ENCODE data around the gene SLC12A9. TPM values are rescaled to one million over a fixed set of nuclear protein-coding genes. Genes with fewer than 3 reads are reported as not detected.

Gene SLC12A9
- total and polyA plus RNA-seq, 2 of the 8 experiments (the other 6 are each of a cell fraction or from before 2014, with no cell fraction given), result 31.4 to 40.1 TPM

DNA sequence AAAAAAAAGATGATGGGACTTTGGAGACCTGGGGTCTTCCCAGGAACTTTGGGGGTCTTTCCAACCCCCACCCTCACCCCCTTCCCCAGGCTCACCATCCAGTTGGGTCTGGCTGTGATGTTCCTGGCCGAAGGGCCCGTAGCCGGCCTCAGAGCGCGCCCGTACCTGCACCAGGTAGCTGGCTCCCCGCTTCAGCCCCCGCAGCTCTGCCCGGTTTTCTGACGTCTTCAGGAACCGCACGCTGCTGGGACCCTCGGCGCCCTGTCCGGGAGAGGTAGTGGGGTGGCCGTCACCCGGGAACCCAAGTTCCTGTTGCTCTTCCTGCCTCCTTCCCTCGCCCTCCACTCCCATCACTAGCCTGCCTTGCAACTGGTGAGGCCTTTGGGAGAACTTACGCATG, 35.4 kb upstream of the SLC12A9 start:
- Histone ChIP-seq H3K14ac (ENCODE audit: insufficient read length) (no peak overlapping the region), H4K91ac (replicated peaks; ENCODE audit: insufficient read length, low read length) (no peak overlapping the region), H3K79me2 (ENCODE audit: control insufficient read depth in 1 of 2, insufficient read depth in 2 of 2, low read length in 2 of 2) (no peaks in the 10 kb centered on the region; a peak in 1 of 4 replicates), H3K9ac (replicated peaks in 1 of 4; ENCODE audit: extremely low read depth in 1 of 4, low read depth in 3 of 4, low read length in 3 of 4) (no peak overlapping the region), H3K9me3 (ENCODE audit: insufficient read depth in 2 of 2, low read depth in 1 of 2, low read length in 1 of 2) (no peaks in the 10 kb centered on the region), H2AFZ (ENCODE audit: low read length) (no peak overlapping the region), H2BK15ac (ENCODE audit: low read length) (no peak overlapping the region), H4K8ac (ENCODE audit: extremely low read depth, insufficient read depth, low read length) (no peak overlapping the region), H3K56ac (replicated peaks; ENCODE audit: insufficient read length, low read depth, low read length) (no peak overlapping the region), H3K27me3 (replicated peaks in 1 of 4; ENCODE audit: control insufficient read depth in 3 of 4, extremely low read depth in 1 of 4, insufficient read depth in 3 of 4, low read length in 3 of 4) (no peaks in the 10 kb centered on the region), H3K4me3 (ENCODE audit: extremely low read depth in 1 of 4, insufficient read depth in 2 of 4, low read depth in 3 of 4, low read length in 4 of 4) (no peak overlapping the region), H4K20me1 (replicated peaks in 1 of 2; ENCODE audit: control insufficient read depth in 1 of 2, insufficient read depth in 2 of 2, low read length in 2 of 2) (peaks cover 3 to 8% of the 10 kb centered on the region in 2 experiments), H3K23ac (ENCODE audit: insufficient read length) (no peak overlapping the region), H2BK120ac (replicated peaks; ENCODE audit: low read depth, low read length) (no peak overlapping the region), H2AK5ac (ENCODE audit: low read depth, low read length) (no peak overlapping the region), H3K36me3 (ENCODE audit: control insufficient read depth in 2 of 4, insufficient read depth in 4 of 4, low read length in 3 of 4) (peaks cover 32 to 95% (median 71%) of the 10 kb centered on the region in 4 experiments), H2BK12ac (ENCODE audit: low read depth, low read length) (no peak overlapping the region), H3K18ac (ENCODE audit: extremely low read depth, low read length) (no peak overlapping the region), H4K5ac (ENCODE audit: insufficient read length, low read depth, low read length) (no peak overlapping the region), H3K79me1 (ENCODE audit: low read depth, low read length) (peaks cover 2% of the 10 kb centered on the region), H3K27ac (ENCODE audit: low read depth, low read length) (no peak overlapping the region), H3K4me1 (replicated peaks in 1 of 4; ENCODE audit: control insufficient read depth in 3 of 4, insufficient read depth in 4 of 4, low read length in 3 of 4) (no peaks in the 10 kb centered on the region), H2BK20ac (ENCODE audit: low read length) (no peak overlapping the region), H3K4ac (replicated peaks; ENCODE audit: insufficient read length, low read depth, low read length) (no peak overlapping the region), H3K23me2 (ENCODE audit: low read depth, low read length) (no peaks in the 10 kb centered on the region), H3K4me2 (ENCODE audit: insufficient read depth in 1 of 2, low read depth in 2 of 2, low read length in 2 of 2) (no peak overlapping the region), H2BK5ac (ENCODE audit: low read depth, low read length) (no peak overlapping the region)
- POLR2A ChIA-PET (ENCODE audit: partially characterized antibody), result interaction anchor here (0.7 to 10.3 kb wide), 7 partner anchors 11 to 435 kb away, joined by 3 to 124 read pairs (median 3); partner anchors contain the start of genes EPHB4 and SLC12A9
- CTCF ChIA-PET (ENCODE audit: partially characterized antibody), result interaction anchor here (0.5 to 8.7 kb wide), 6 partner anchors 11 to 62 kb away, joined by 3 to 117 read pairs (median 6); partner anchors contain the start of genes EPHB4 and SLC12A9
- 96% methylated on average over 13 of the region's 19 CpGs; no CpG with 5 or more reads in 1 of the 2 experiments for WGBS, 2 experiments (ENCODE audit: extremely low coverage in 1 of 2, insufficient coverage in 1 of 2, insufficient read length in 1 of 2, insufficient replicate concordance in 2 of 2, low coverage in 1 of 2, low lambda C conversion rate in 2 of 2, missing lambda C conversion rate in 1 of 2)
- DNase-seq (ENCODE audit: low read depth in 1 of 2, low spot score in 2 of 2) (no peak), FAIRE-seq (no peak)
- TF ChIP-seq HDAC6 (IDR thresholded peaks at IDR 0.05; ENCODE audit: low read depth, low read length) (no peak), BCL11A (IDR thresholded peaks at IDR 0.05; ENCODE audit: low read depth in 2 of 2, low read length in 2 of 2) (no peak), HDAC2 (IDR thresholded peaks at IDR 0.05; ENCODE audit: borderline replicate concordance in 1 of 2, low read depth in 2 of 2, low read length in 2 of 2) (no peak), TAF7 (optimal IDR thresholded peaks at IDR 0.05; ENCODE audit: borderline replicate concordance, low read depth, low read length) (no peak), SIN3A (conservative IDR thresholded peaks at IDR 0.05 in 1 of 2, IDR thresholded peaks at IDR 0.05 in 1 of 2; ENCODE audit: low read depth in 1 of 2, low read length in 2 of 2) (no peak), TEAD4 (IDR thresholded peaks at IDR 0.05; ENCODE audit: low read depth, low read length) (no peak), EZH2 (IDR thresholded peaks at IDR 0.05; ENCODE audit: low read depth, low read length, severe bottlenecking) (no peak), CEBPB (IDR thresholded peaks at IDR 0.05; ENCODE audit: low read depth, low read length) (no peak), PHF8 (conservative IDR thresholded peaks at IDR 0.05; ENCODE audit: low read depth, low read length) (no peak)
- TF ChIP-seq, protein P1, sequence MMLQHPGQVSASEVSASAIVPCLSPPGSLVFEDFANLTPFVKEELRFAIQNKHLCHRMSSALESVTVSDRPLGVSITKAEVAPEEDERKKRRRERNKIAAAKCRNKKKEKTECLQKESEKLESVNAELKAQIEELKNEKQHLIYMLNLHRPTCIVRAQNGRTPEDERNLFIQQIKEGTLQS (IDR thresholded peaks at IDR 0.05; ENCODE audit: insufficient read depth, low read depth, low read length), result no peak
